Astrocyte (in vitro differentiated cells and primary cell): ENCODE results near the gene PCGF3. TPM values are rescaled to one million over a fixed set of nuclear protein-coding genes. Genes with fewer than 3 reads are reported as not detected.

ENCODE experiments used
- DNase-seq: peaks from one replicate; pipeline ENCODE4 v3.0.0-alpha.2; 2010; ENCODE audit warnings: low read depth
- FAIRE-seq: peaks from 2 replicates; lab custom pipeline; 2011; peaks lifted over from hg19 to GRCh38; lab: Jason Lieb, UNC
- H2AFZ ChIP-seq: 2 replicates; pipeline ENCODE4 v1.6.0; 2012; ENCODE audit warnings: low read depth, low read length, inconsistent platforms
- H3K27ac ChIP-seq: 2 replicates; pipeline ENCODE4 v1.5.1; 2011; ENCODE audit warnings: low read depth, low read length, inconsistent platforms
- H3K27me3 ChIP-seq: 2 replicates; pipeline ENCODE4 v1.6.0; 2011; ENCODE audit warnings: low read length, inconsistent platforms; ENCODE audit not compliant: insufficient read depth
- H3K36me3 ChIP-seq: 2 replicates; pipeline ENCODE4 v1.5.1; 2011; ENCODE audit warnings: low read length, inconsistent platforms; ENCODE audit not compliant: insufficient read depth
- H3K4me1 ChIP-seq: 2 replicates; pipeline ENCODE4 v1.5.1; 2011; ENCODE audit warnings: low read length, inconsistent platforms; ENCODE audit not compliant: insufficient read depth
- H3K4me2 ChIP-seq: 2 replicates; pipeline ENCODE4 v1.6.0; 2012; ENCODE audit warnings: low read length, inconsistent platforms
- H3K4me3 ChIP-seq: 2 replicates; pipeline ENCODE4 v1.5.1; 2011; ENCODE audit warnings: low read depth, mild to moderate bottlenecking, low read length, inconsistent platforms; ENCODE audit not compliant: insufficient read depth
- H3K79me2 ChIP-seq: 2 replicates; pipeline ENCODE4 v1.6.0; 2012; ENCODE audit warnings: mild to moderate bottlenecking, low read length, inconsistent platforms; ENCODE audit not compliant: insufficient read depth
- H3K9ac ChIP-seq: 2 replicates; pipeline ENCODE4 v1.6.0; 2012; ENCODE audit warnings: mild to moderate bottlenecking, low read length, inconsistent platforms
- H3K9me3 ChIP-seq: 2 replicates; pipeline ENCODE4 v1.5.1; 2012; ENCODE audit warnings: low read depth, mild to moderate bottlenecking, low read length, inconsistent platforms; ENCODE audit not compliant: insufficient read depth
- H4K20me1 ChIP-seq: 2 replicates; pipeline ENCODE4 v1.6.0; 2012; ENCODE audit warnings: low read length, inconsistent platforms; ENCODE audit not compliant: insufficient read depth
- H3K27ac Mint-ChIP-seq: one replicate; pipeline ENCODE4 v1.8.0; 2021; ENCODE audit warnings: mild to moderate bottlenecking, mixed read lengths; ENCODE audit not compliant: unreplicated experiment
- H3K27me3 Mint-ChIP-seq: one replicate; pipeline ENCODE4 v1.8.0; 2021; ENCODE audit warnings: low read depth, mixed read lengths; ENCODE audit not compliant: unreplicated experiment
- H3K36me3 Mint-ChIP-seq: one replicate; pipeline ENCODE4 v1.8.0; 2021; ENCODE audit warnings: low read depth, mixed read lengths; ENCODE audit not compliant: unreplicated experiment
- H3K4me1 Mint-ChIP-seq: one replicate; pipeline ENCODE4 v1.8.0; 2021; ENCODE audit warnings: low read depth, mixed read lengths; ENCODE audit not compliant: unreplicated experiment
- H3K4me3 Mint-ChIP-seq: one replicate; pipeline ENCODE4 v1.8.0; 2021; ENCODE audit warnings: mild to moderate bottlenecking, moderate library complexity, mixed read lengths; ENCODE audit not compliant: unreplicated experiment
- H3K9me3 Mint-ChIP-seq: one replicate; pipeline ENCODE4 v1.8.0; 2021; ENCODE audit warnings: mild to moderate bottlenecking, mixed read lengths; ENCODE audit not compliant: unreplicated experiment
- CTCF ChIP-seq: IDR thresholded peaks from 2 replicates; pipeline ENCODE4 v1.5.1; 2011; ENCODE audit warnings: low read depth, mild to moderate bottlenecking, inconsistent platforms, low read length, moderate library complexity; ENCODE audit not compliant: insufficient read depth
- EZH2 ChIP-seq: IDR thresholded peaks from 2 replicates; pipeline ENCODE4 v1.6.1; 2012; ENCODE audit warnings: mild to moderate bottlenecking, low read length, inconsistent platforms; ENCODE audit not compliant: insufficient read depth
- total RNA-seq: library from RNA; stranded (reverse); gene quantifications from 2 replicates; pipeline ENCODE4 v1.2.1, GENCODE V29; 2021

The PCGF3 gene
- total RNA-seq, 1 donor from 2014 or later, result 65.7 TPM

- TF ChIP-seq CTCF, result no peak
- TF ChIP-seq EZH2, result no peak
- Mint-ChIP-seq H3K9me3 (no peaks in the 10 kb centered on the region), H3K36me3 (peaks cover 4% of the 10 kb centered on the region), H3K27me3 (no peaks in the 10 kb centered on the region), H3K4me1 (peaks cover 19% of the 10 kb centered on the region), H3K4me3 (no peak overlapping the region), H3K27ac (no peak overlapping the region)
- H3K79me2 ChIP-seq, result peaks cover 91% of the 10 kb centered on the region
- H3K27me3 ChIP-seq, result no peaks in the 10 kb centered on the region
- no peak overlapping the region for H3K27ac ChIP-seq
- no peak overlapping the region for H2AFZ ChIP-seq
- peaks cover 2% of the 10 kb centered on the region for H3K36me3 ChIP-seq
- FAIRE-seq (no peak), DNase-seq (no peak)
- no peak overlapping the region for H3K9ac ChIP-seq
- H3K9me3 ChIP-seq, result no peaks in the 10 kb centered on the region
- H4K20me1 ChIP-seq, result peaks cover 75% of the 10 kb centered on the region
- H3K4me1 ChIP-seq, result peaks cover 4% of the 10 kb centered on the region
- H3K4me3 ChIP-seq, result no peak overlapping the region
- H3K4me2 ChIP-seq, result no peak overlapping the region
Measured at GRCh38 chr4:712916-713632, 7.4 kb downstream of the PCGF3 start.

GRCh38 chr4:714087-714486, 8.5 kb downstream of the PCGF3 start:
- Histone ChIP-seq H4K20me1 (peaks cover 75% of the 10 kb centered on the region), H3K9ac (no peak overlapping the region), H3K4me2 (no peak overlapping the region), H3K4me1 (no peaks in the 10 kb centered on the region), H3K27ac (no peak overlapping the region), H3K27me3 (no peaks in the 10 kb centered on the region), H3K79me2 (peaks cover 91% of the 10 kb centered on the region), H3K36me3 (no peaks in the 10 kb centered on the region), H2AFZ (no peak overlapping the region), H3K4me3 (no peak overlapping the region), H3K9me3 (no peaks in the 10 kb centered on the region)
- Mint-ChIP-seq H3K9me3 (no peaks in the 10 kb centered on the region), H3K27ac (peak overlapping the region; percentile 18), H3K27me3 (no peaks in the 10 kb centered on the region), H3K36me3 (peaks cover 4% of the 10 kb centered on the region), H3K4me3 (no peak overlapping the region), H3K4me1 (peaks cover 13% of the 10 kb centered on the region)
- no peak for FAIRE-seq
- TF ChIP-seq EZH2 (no peak), CTCF (no peak)
- no peak for DNase-seq

- Histone ChIP-seq H3K4me3 (no peak overlapping the region), H3K9me3 (no peaks in the 10 kb centered on the region), H3K4me2 (no peak overlapping the region), H3K79me2 (peaks cover 93% of the 10 kb centered on the region), H3K27ac (no peak overlapping the region), H3K36me3 (peaks cover under 1% of the 10 kb centered on the region), H4K20me1 (peaks cover 78% of the 10 kb centered on the region), H2AFZ (no peak overlapping the region), H3K9ac (no peak overlapping the region), H3K4me1 (peaks cover 4% of the 10 kb centered on the region), H3K27me3 (no peaks in the 10 kb centered on the region)
- H3K4me3 Mint-ChIP-seq, result no peak overlapping the region
- H3K27me3 Mint-ChIP-seq, result no peaks in the 10 kb centered on the region
- H3K27ac Mint-ChIP-seq, result peak overlapping the region; percentile 22
- no peak for TF ChIP-seq CTCF
- H3K4me1 Mint-ChIP-seq, result peaks cover 20% of the 10 kb centered on the region
- DNase-seq (no peak), FAIRE-seq (no peak)
- H3K36me3 Mint-ChIP-seq, result peaks cover 9% of the 10 kb centered on the region
- peaks cover 2% of the 10 kb centered on the region for H3K9me3 Mint-ChIP-seq
Measured at GRCh38 chr4:717601-718320, 12.1 kb downstream of the PCGF3 start.
